H9 (cell line): Measurements from ENCODE around the gene SUPT20H. TPM values are rescaled to one million over a fixed set of nuclear protein-coding genes. Genes with fewer than 3 reads are reported as not detected.

ENCODE experiments used
- DNase-seq: peaks from one replicate; pipeline ENCODE4 v3.0.0-alpha.2; 2017
- H2AFZ ChIP-seq: one replicate; pipeline ENCODE4 v1.6.1; 2013; ENCODE audit warnings: mild to moderate bottlenecking, low read length, control low read depth, moderate library complexity
- H2AK5ac ChIP-seq: 2 replicates; pipeline ENCODE4 v1.6.1; 2013; ENCODE audit warnings: low read length, control low read depth, mixed read lengths; ENCODE audit not compliant: insufficient read length
- H2BK120ac ChIP-seq: one replicate; pipeline ENCODE4 v1.6.1; 2013; ENCODE audit warnings: low read depth, mild to moderate bottlenecking, low read length, control low read depth, inconsistent platforms; ENCODE audit not compliant: poor library complexity, severe bottlenecking
- H2BK12ac ChIP-seq: 2 replicates; pipeline ENCODE4 v1.6.1; 2013; ENCODE audit warnings: low read length, control low read depth, mixed read lengths, low read depth; ENCODE audit not compliant: insufficient read length
- H2BK15ac ChIP-seq: 2 replicates; pipeline ENCODE4 v1.6.1; 2013; ENCODE audit warnings: low read depth, low read length, control low read depth
- H2BK20ac ChIP-seq: one replicate; pipeline ENCODE4 v1.6.1; 2013; ENCODE audit warnings: low read depth, mild to moderate bottlenecking, low read length, control low read depth, inconsistent platforms; ENCODE audit not compliant: poor library complexity, severe bottlenecking
- H2BK5ac ChIP-seq: 2 replicates; pipeline ENCODE4 v1.6.1; 2013; ENCODE audit warnings: low read length, control low read depth, mixed read lengths; ENCODE audit not compliant: insufficient read length
- H3K14ac ChIP-seq: 2 replicates; pipeline ENCODE4 v1.6.1; 2013; ENCODE audit warnings: low read length, control low read depth; ENCODE audit not compliant: insufficient read depth
- H3K18ac ChIP-seq: 2 replicates; pipeline ENCODE4 v1.6.1; 2013; ENCODE audit warnings: low read depth, mild to moderate bottlenecking, mixed read lengths, low read length, control low read depth; ENCODE audit not compliant: insufficient read length
- H3K23ac ChIP-seq: 2 replicates; pipeline ENCODE4 v1.6.1; 2013; ENCODE audit warnings: low read length, control low read depth, mixed read lengths, low read depth; ENCODE audit not compliant: insufficient read length
- H3K23me2 ChIP-seq: 2 replicates; pipeline ENCODE4 v1.6.1; 2013; ENCODE audit warnings: low read depth, mild to moderate bottlenecking, mixed read lengths, low read length, control low read depth; ENCODE audit not compliant: insufficient read length, poor library complexity, severe bottlenecking
- H3K27ac ChIP-seq: 2 replicates; pipeline ENCODE4 v1.5.1; 2013; ENCODE audit warnings: low read length, control low read depth, mixed read lengths, low read depth; ENCODE audit not compliant: insufficient read length
- H3K27me3 ChIP-seq: 2 replicates; pipeline ENCODE4 v1.6.1; 2013; ENCODE audit warnings: low read length, control low read depth, inconsistent platforms; ENCODE audit not compliant: insufficient read depth
- H3K4ac ChIP-seq: 2 replicates; pipeline ENCODE4 v1.6.1; 2013; ENCODE audit warnings: low read depth, mild to moderate bottlenecking, control low read depth, inconsistent platforms, low read length, moderate library complexity
- H3K4me1 ChIP-seq: 2 replicates; pipeline ENCODE4 v1.6.1; 2013; ENCODE audit warnings: low read length, control low read depth, inconsistent platforms; ENCODE audit not compliant: insufficient read depth
- H3K4me2 ChIP-seq: 2 replicates; pipeline ENCODE4 v1.6.1; 2013; ENCODE audit warnings: low read length, control low read depth, mixed read lengths; ENCODE audit not compliant: insufficient read length, insufficient read depth
- H3K56ac ChIP-seq: 2 replicates; pipeline ENCODE4 v1.6.1; 2013; ENCODE audit warnings: low read depth, mild to moderate bottlenecking, mixed read lengths, low read length, control low read depth; ENCODE audit not compliant: insufficient read length
- H3K79me1 ChIP-seq: 2 replicates; pipeline ENCODE4 v1.6.1; 2013; ENCODE audit warnings: low read depth, mild to moderate bottlenecking, moderate library complexity, low read length, control low read depth, inconsistent platforms; ENCODE audit not compliant: insufficient read depth, poor library complexity, severe bottlenecking
- H3K79me2 ChIP-seq: 2 replicates; pipeline ENCODE4 v1.6.1; 2013; ENCODE audit warnings: low read length, control low read depth, inconsistent platforms; ENCODE audit not compliant: insufficient read depth
- H3K9ac ChIP-seq: 2 replicates; pipeline ENCODE4 v1.6.1; 2013; ENCODE audit warnings: low read length, control low read depth, mixed read lengths; ENCODE audit not compliant: insufficient read length; ENCODE audit errors: extremely low read depth
- H3K9me3 ChIP-seq: one replicate; pipeline ENCODE4 v1.6.1; 2013; ENCODE audit warnings: low read depth, low read length, inconsistent platforms; ENCODE audit not compliant: control insufficient read depth
- H3T11ph ChIP-seq: one replicate; pipeline ENCODE4 v1.6.1; 2013; ENCODE audit warnings: mild to moderate bottlenecking, low read length, control low read depth, inconsistent platforms
- H4K20me1 ChIP-seq: one replicate; pipeline ENCODE4 v1.6.1; 2013; ENCODE audit not compliant: control insufficient read depth, insufficient read length, insufficient read depth
- H4K5ac ChIP-seq: 2 replicates; pipeline ENCODE4 v1.6.1; 2013; ENCODE audit warnings: low read depth, mild to moderate bottlenecking, mixed read lengths, low read length, control low read depth; ENCODE audit not compliant: insufficient read length
- H4K8ac ChIP-seq: replicated peaks from 2 replicates; pipeline ENCODE4 v1.6.1; 2013; ENCODE audit warnings: low read length, control low read depth, mixed read lengths, low read depth; ENCODE audit not compliant: insufficient read length
- H4K91ac ChIP-seq: 2 replicates; pipeline ENCODE4 v1.6.1; 2013; ENCODE audit warnings: low read depth, mild to moderate bottlenecking, moderate library complexity, mixed read lengths, low read length, control low read depth; ENCODE audit not compliant: insufficient read length
- H3K27ac Mint-ChIP-seq, 3 experiments: 2 replicates in 2 of 3; 3 replicates in 1 of 3; pipeline ENCODE4 v1.8.0; 2020 to 2021; ENCODE audit warnings: mixed read lengths in 3 of 3, mild to moderate bottlenecking in 1 of 3, moderate library complexity in 1 of 3
- H3K27me3 Mint-ChIP-seq: 2 replicates; pipeline ENCODE4 v1.8.0; 2021; ENCODE audit warnings: low read depth, mild to moderate bottlenecking, moderate library complexity, mixed read lengths
- H3K36me3 Mint-ChIP-seq, 3 experiments: 2 replicates in 2 of 3; 3 replicates in 1 of 3; pipeline ENCODE4 v1.8.0; 2020 to 2021; ENCODE audit warnings: low read depth in 3 of 3, mixed read lengths in 3 of 3; ENCODE audit not compliant: insufficient read depth in 1 of 3
- H3K4me1 Mint-ChIP-seq, 2 experiments: 2 replicates each; pipeline ENCODE4 v1.8.0; 2020; ENCODE audit warnings: mixed read lengths in 2 of 2
- H3K4me3 Mint-ChIP-seq, 2 experiments: 2 replicates in 1 of 2; 3 replicates in 1 of 2; pipeline ENCODE4 v1.8.0; 2020 to 2021; ENCODE audit warnings: mild to moderate bottlenecking in 2 of 2, mixed read lengths in 2 of 2, moderate library complexity in 1 of 2
- H3K9me3 Mint-ChIP-seq, 2 experiments: 2 replicates in 1 of 2; 3 replicates in 1 of 2; pipeline ENCODE4 v1.8.0; 2020; ENCODE audit warnings: mild to moderate bottlenecking in 2 of 2, mixed read lengths in 2 of 2, moderate library complexity in 1 of 2
- CTCF ChIP-seq: fragments of 200-600 bp; sonication (generic); conservative IDR thresholded peaks from 3 replicates; pipeline ENCODE4 v1.8.0; 2021; ENCODE audit warnings: antibody characterized with exemption, mild to moderate bottlenecking
- WGBS: extraction: QIAGEN DNeasy Blood & Tissue Kit; methylation state at CpG from one replicate; pipeline ENCODE4 v1.1.7; 2013; ENCODE audit warnings: missing lambda C conversion rate, low lambda C conversion rate, mixed read lengths; ENCODE audit not compliant: insufficient read length; ENCODE audit errors: extremely low coverage; 5-methylcytosine and 5-hydroxymethylcytosine counted together
- total RNA-seq: library from RNA; stranded (reverse); gene quantifications from 2 replicates; pipeline ENCODE4 v1.2.1, GENCODE V29; 2021

SUPT20H gene
- total RNA-seq, 1 experiment from 2014 or later: 59.5 TPM

- H3T11ph ChIP-seq: no peak overlapping the region
- H4K8ac ChIP-seq: no peak overlapping the region
- H2BK15ac ChIP-seq: no peak overlapping the region
- no peak overlapping the region for H4K91ac ChIP-seq
- Mint-ChIP-seq H3K36me3 (peaks cover 9 to 67% (median 66%) of the 10 kb centered on the region in 3 experiments; a peak in 6 of 7 replicates), H3K27me3 (no peaks in the 10 kb centered on the region), H3K9me3 (no peaks in the 10 kb centered on the region), H3K4me3 (no peak overlapping the region), H3K27ac (no peak overlapping the region), H3K4me1 (peaks cover under 1 to 5% of the 10 kb centered on the region in 2 experiments)
- no peak overlapping the region for H4K5ac ChIP-seq
- no peaks in the 10 kb centered on the region for H3K4me1 ChIP-seq
- H3K27me3 ChIP-seq: no peaks in the 10 kb centered on the region
- no peak overlapping the region for H3K18ac ChIP-seq
- H3K4ac ChIP-seq: no peak overlapping the region
- H3K56ac ChIP-seq: no peak overlapping the region
- no CpG with 5 or more reads among the region's 4 CpGs for WGBS
- no peak overlapping the region for H2AFZ ChIP-seq
- H2BK20ac ChIP-seq: no peak overlapping the region
- H3K14ac ChIP-seq: no peak overlapping the region
- H2BK12ac ChIP-seq: no peak overlapping the region
- H3K9me3 ChIP-seq: no peaks in the 10 kb centered on the region
- no peaks in the 10 kb centered on the region for H4K20me1 ChIP-seq
- no peak overlapping the region for H3K23ac ChIP-seq
- H3K79me2 ChIP-seq: peaks cover 2% of the 10 kb centered on the region; the same call in 1 of the 2 replicates
- H2AK5ac ChIP-seq: no peak overlapping the region
- H3K79me1 ChIP-seq: peaks cover 3% of the 10 kb centered on the region
- H2BK120ac ChIP-seq: no peak overlapping the region
- H3K9ac ChIP-seq: no peak overlapping the region
- H2BK5ac ChIP-seq: no peak overlapping the region
- no peak overlapping the region for H3K4me2 ChIP-seq
- no peak for TF ChIP-seq CTCF
- no peaks in the 10 kb centered on the region for H3K23me2 ChIP-seq
- no peak for DNase-seq
- H3K27ac ChIP-seq: no peak overlapping the region
These were observed 67.1 kb downstream of the SUPT20H start for GRCh38 chr13:36992362-36992761.
